Hypothalamus (tissue), 51 donors: Measurements from ENCODE around the gene C3.
"Not testable (repeated sequence)": the region's sequence is repeated elsewhere in the genome, so short reads cannot be mapped to it uniquely, and the experiment has no call there.

ENCODE experiments used
- DNase-seq, 51 donors: peaks; one replicate each; lab custom pipeline; 2025; lab: John Stamatoyannopoulos, UW

Gene C3

GRCh38 chr19:6720369-6721137, at the start of gene C3:
TSS of gene C3 (minus strand) at chr19:6720650. CDS start at chr19:6720589, 61 bp downstream.
- peak in 12 of 51 donors; percentile 7 to 57 (median 16) for DNase-seq

GRCh38 chr19:6769006-6769619, 48.7 kb upstream of the C3 start:
- no peak for DNase-seq

- DNase-seq, result no peak
Observed at GRCh38 chr19:6768236-6768785, 47.9 kb upstream of the C3 start.

GRCh38 chr19:6767357-6768235, 47.1 kb upstream of the C3 start, which contains the start of gene SH2D3A:
TSS of gene SH2D3A (minus strand) at chr19:6767435. CDS start at chr19:6763748, 3,687 bp downstream.
- peak in 2 of 51 donors; percentile 6 to 11 for DNase-seq

GRCh38 chr19:6767081-6767356, 46.6 kb upstream of the C3 start:
- no peak for DNase-seq

- no peak for DNase-seq
Observed at GRCh38 chr19:6766357-6767080, 46.1 kb upstream of the C3 start.

- no peak for DNase-seq
Observed at GRCh38 chr19:6765738-6766356, 45.4 kb upstream of the C3 start.

GRCh38 chr19:6762253-6762797, 41.9 kb upstream of the C3 start:
- not testable (repeated sequence) for DNase-seq

GRCh38 chr19:6761053-6761676, 40.7 kb upstream of the C3 start:
- no peak for DNase-seq

- no peak for DNase-seq
Observed at GRCh38 chr19:6760606-6761005, 40.2 kb upstream of the C3 start.

GRCh38 chr19:6754653-6755463, 34.4 kb upstream of the C3 start:
- DNase-seq, result no peak

GRCh38 chr19:6754136-6754535, 33.7 kb upstream of the C3 start:
- no peak for DNase-seq

GRCh38 chr19:6753178-6754031, 33.0 kb upstream of the C3 start:
- DNase-seq, result peak in 8 of 51 donors; percentile 2 to 31 (median 16)

GRCh38 chr19:6752256-6753177, 32.1 kb upstream of the C3 start:
- no peak for DNase-seq

- DNase-seq, result no peak
Observed at GRCh38 chr19:6751189-6751588, 30.7 kb upstream of the C3 start.

- DNase-seq, result no peak
Observed at GRCh38 chr19:6750062-6750461, 29.6 kb upstream of the C3 start.
